GM21515 (cell line): ENCODE results near the gene CYB561A3.
"Not testable (repeated sequence)": the region's sequence is repeated elsewhere in the genome, so short reads cannot be mapped to it uniquely, and the experiment has no call there.

Experiments used
- ATAC-seq: cut with Tn5 transposase; IDR thresholded peaks from one replicate; pipeline ENCODE4 v1.9.1; 2021; ENCODE audit not compliant: unreplicated experiment

Gene CYB561A3, protein sequence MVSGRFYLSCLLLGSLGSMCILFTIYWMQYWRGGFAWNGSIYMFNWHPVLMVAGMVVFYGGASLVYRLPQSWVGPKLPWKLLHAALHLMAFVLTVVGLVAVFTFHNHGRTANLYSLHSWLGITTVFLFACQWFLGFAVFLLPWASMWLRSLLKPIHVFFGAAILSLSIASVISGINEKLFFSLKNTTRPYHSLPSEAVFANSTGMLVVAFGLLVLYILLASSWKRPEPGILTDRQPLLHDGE

DNA sequence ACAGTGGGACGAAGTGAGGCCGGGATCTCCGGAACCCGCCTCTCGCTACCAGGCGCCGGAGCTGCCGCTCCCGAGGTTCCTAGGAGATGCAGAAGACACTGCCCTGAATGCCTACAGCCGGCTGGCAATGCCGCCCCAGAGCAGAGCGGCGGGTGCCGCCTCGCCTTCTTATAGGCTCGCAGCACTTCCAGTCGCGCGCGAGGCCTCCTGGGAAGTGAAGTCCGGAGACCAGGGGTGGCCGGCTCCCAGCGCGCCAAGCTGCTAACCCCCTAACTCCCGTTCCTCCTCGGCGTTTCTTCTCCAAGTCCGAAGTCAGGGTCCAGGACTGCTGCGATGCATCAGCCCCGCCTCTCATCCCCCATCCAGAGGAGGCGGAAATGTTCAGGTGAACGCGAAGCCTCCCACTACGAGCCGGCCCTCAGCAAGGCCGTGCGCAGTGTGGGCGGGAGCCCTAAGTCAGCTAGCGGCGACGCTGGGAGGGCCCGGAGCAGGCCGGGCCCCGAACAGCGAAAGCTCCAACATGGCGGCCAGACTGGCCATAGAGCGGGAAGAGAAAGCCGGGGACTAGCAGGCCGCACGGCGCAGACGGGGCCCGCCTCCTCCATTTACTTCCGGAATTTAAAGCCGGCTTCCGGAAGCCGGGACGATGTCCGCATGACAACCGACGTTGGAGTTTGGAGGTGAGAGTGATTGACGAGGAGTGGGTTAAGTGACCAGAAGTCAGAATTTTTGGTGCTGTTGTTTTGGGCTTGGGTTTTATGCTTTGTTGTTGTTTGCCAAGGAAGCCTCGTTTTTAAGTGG lies at the start of gene CYB561A3, which contains the start of gene TMEM138:
TSS of gene CYB561A3 (minus strand) at position 142 of the 801 bp plus-strand sequence. CDS start 5,169 bp downstream, outside the sequence.
TSS of gene TMEM138 (plus strand) at position 634 of the 801 bp plus-strand sequence. CDS start 2,017 bp downstream, outside the sequence.
- ATAC-seq = peak; percentile 85

DNA sequence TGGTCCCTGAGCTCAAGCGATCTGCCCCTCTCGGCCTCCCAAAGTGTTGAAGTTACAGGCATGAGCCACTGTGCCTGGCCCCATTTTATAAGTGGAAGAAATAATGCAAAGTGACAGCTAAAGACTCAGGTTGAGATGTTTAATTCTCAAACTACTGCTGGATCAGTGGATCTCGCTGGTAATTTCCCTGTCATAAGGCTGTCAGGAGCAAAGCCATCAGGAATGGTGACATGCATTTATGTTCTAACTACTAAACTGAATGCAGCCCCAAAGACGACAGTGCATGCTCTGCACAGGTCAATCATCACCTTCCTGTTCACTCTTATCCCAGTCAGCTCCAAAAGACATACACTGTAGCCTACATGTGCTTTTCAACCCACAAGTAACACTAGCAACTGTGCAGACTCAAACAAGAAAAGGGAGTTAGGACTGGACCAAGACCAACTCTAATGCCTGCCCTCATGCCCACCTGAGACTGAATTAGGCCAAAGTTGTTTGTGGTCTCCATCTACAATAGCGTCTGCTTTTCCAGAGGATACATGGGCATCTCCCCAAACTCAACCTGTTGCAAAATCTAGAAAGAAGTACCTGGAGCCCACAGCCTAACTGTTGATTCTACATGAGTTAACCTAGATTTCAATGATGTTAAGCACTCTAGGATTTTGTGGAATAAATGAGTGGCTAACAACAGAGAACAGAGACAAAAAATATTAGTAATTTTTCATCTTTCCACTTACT lies 45.5 kb upstream of the CYB561A3 start:
- ATAC-seq = no peak

DNA sequence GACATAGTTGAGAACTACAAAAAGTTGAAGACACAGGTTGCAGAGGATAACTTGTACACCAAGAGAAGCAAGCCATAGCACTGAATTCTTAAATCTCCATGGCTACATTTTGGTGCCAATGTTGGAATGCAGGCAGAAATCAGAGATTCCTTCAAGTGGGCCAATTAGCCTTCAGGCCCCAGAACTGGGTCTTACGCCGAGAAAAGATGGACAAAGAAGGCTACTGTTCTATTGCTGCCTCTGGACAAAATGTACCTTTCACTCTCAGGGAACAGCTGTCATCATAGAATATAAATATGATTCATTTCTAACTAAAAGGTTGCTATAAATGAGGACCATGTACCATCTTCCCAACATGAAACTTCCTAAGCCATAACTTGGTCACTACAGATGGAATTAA lies 44.4 kb upstream of the CYB561A3 start:
- ATAC-seq = no peak

DNA sequence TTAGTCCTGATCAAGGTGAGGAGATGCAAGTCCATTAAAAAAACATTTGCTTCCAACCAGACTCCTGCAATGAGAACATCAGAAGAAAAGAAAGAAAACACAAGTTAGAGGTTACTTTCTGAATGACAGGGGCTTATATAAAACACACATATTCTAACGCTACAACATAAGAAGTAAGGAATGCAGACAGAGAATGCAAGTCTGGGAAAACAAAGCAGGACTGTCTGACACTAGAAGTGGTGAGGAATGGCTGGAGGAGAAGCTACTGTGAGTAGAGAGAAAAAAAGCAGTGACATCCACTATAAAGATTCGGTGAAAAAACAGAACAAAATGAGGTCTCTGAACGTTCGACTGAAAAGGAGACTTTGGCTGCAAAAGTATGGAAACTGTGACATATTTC lies 43.0 kb upstream of the CYB561A3 start:
- no peak for ATAC-seq

DNA sequence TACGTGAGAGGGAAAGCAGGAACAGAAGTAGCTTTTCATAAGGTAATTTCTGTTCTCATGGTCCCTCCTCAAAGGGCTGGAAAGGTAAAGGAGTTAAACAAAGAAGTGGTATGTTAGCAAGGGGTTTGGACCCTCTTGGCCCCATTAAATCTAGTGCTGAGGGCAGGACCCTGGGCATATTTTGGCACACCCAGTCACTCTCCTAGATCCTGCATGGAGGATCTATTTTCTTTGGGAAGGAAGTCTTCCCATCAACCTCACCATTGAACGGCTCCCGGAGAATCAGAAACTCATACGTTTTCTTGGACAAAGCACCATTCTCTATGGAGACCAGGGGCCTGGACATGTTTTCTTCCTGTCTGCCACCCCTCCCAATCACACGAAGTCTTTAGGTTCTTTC lies 42.4 kb upstream of the CYB561A3 start:
- ATAC-seq = no peak

DNA sequence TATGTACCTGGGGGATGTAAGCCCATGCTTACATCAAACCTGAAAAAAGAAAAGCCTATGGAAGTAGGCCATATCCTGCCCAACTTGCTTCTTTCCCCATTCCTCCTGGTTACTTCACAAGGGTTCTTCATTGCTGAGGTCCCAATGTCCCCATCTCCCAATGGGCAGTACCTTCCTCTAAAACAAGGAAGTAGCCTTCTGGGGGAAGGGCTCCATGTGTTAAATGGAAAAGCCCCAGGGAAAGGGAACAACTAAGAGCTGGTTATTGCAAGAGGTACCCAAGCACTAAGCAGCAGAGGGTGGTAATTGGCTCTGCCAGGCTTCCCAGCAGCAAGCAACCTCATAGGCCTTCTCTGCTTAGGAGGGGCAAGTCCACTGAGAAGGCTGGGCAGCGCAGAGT lies 42.0 kb upstream of the CYB561A3 start:
- ATAC-seq = no peak

DNA sequence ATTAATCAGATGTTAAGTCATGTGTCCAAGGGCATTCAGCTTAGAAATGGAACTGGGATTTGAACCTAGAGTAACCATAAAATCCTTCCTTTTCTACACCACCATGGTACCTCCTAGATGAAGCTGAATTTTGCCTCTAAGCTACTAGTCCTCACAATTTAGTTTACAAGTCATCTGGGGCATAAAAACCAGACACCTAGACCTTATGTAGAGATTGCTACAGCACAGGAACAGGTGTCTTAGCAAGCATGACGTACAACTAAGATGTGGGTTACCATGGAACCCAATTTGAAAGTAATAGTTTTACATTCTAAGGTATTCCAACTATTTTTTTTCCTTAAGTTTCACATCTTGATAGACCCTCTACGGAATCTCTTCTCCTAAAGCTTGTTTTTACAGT lies 39.9 kb upstream of the CYB561A3 start:
- no peak for ATAC-seq

DNA sequence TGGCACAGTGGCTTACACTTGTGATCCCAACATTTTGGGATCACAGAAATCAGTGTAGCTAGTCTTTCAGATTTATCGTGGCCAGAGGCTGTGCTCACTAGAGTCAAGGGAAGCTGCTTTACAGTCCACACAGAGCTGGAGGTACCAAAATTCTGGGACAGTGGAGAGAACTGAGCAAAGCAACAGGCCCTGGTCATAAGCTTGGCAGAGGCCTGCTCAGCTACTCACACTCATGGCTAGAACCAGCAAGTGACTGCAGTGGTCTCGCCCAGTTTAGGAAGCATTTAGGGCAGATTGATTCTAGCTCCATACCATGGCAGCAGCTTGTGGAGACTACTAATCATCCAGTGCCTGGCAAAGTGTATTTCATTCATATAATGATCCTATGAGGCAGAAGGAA lies 39.5 kb upstream of the CYB561A3 start:
- no peak for ATAC-seq

DNA sequence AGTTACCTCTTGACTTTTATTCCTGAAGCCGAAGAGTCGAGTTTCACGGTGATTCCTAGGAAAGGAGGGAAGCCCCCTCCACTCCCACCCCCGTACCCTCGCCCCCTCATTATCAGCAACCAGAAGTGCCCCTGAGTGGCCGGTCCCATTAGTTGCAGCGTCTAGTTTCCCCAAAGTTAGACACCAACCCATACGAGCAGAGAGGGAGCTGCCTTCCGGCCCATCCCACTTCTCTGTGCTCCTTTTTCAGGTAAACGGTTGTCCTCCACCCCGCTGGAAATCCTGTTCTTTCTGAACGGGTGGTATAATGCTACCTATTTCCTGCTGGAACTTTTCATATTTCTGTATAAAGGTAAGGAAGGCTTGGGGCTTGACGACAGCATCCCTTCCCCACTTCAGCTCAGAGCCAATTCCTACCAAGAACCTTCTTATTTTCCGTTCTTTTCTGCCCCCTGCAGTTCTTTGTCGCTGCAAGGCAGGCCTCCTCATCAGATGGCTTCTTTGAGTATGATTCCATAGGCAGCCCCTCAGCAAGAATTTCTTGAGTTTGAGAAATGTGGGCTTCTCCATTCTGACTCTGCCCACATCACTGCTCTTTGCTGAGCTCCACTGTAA lies 31.4 kb upstream of the CYB561A3 start:
- no peak for ATAC-seq

DNA sequence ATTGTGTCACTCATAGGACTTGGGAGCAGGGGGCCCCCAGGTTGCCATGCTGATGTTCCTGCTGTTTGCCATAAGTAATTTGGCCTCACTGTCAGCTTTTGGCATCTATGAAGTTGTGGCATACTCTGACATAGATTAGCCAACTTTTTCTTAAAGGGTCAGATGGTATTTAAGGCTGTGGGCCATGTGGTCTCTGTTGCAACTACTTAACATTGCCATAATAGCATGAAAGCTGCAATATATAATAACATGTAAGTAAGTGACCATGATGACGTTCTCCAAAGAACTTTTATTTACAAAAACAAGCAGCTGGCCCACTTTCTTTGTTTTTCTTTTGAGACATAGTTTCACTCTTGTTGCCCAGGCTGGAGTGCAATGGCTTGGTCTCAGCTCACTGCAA lies 28.5 kb upstream of the CYB561A3 start:
- no peak for ATAC-seq

DNA sequence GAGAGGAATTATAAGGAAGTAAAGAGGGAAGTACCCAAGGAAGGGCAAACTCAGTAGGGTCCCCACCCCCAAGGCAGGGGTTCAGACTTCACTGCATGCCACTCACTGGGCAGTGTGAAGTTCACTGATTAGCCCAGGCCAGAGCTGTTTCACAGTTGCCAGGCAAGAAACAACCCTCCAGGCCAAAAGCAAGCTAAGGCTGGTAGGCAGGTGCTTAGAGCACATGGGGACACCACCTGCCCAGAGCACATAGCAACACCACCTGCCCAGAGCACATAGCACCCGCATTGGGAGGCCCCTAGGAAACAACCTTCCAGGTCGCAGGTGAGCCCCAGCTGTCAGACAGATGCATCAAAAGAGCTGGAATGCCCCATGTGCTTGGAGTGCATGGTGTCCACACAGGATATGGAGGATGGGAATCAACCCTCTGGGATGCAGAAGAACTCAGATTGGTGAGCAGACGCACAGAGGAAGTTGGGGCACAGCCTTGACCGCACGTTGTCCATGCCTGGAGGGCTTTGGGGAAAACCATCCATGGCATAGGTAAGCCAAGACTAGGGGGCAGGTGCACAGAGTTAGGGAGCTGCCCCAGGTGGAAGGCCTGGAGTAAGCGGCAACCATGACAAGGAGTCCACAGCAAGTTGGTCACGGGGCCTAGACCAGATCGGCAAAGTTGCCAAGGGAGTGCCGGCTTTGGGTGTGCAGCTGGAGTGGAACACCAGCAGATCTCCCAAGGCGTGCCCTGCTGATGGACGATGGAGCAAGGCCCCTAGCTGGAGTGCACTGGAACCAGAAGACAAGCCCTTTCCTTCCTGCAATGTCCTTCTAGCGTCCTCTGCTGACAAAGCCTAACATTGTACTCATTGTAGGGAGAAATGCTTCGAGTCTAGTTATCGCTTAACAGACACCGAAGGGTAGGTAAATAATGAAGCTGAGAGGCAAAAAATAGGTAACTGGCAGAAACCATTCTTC lies 22.9 kb upstream of the CYB561A3 start:
- ATAC-seq = no peak

DNA sequence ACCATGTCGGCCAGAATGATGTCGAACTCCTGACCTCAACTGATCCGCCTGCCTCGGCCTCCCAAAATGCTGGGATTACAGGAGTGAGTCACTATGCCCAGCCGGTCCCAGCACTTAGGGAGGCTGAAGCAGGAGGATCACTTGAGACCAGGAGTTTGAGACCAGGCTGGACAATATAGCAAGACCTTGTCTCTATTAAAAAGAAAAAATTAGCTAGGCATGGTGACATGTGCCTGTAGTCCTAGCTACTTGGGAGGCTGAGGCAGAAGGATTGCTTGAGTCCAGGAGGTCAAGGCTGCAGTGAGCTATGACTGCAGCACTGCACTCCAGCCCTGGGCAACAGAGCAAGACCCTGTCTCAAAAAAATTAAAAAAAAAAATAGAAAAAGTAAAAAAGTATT lies 22.2 kb upstream of the CYB561A3 start:
- not testable (repeated sequence) for ATAC-seq

DNA sequence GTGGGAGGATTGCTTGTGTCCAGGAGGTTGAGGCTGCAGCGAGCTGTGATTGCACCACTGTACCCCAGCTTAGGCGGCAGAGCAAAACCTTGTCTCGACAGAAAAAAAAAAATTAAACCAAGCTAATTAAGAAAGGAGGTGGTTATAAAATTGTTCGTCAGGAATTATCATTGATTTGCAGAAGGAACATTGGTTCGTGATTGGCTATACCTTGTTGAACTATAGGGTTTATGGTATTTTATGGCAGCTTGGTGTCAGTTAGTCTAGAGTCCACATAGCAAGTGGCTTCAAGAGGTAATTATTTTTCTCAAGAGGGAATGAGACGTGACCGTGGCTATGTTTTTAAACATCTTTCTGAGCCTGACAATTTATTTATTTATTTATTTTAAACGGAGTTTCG lies 19.2 kb upstream of the CYB561A3 start:
- ATAC-seq = no peak

DNA sequence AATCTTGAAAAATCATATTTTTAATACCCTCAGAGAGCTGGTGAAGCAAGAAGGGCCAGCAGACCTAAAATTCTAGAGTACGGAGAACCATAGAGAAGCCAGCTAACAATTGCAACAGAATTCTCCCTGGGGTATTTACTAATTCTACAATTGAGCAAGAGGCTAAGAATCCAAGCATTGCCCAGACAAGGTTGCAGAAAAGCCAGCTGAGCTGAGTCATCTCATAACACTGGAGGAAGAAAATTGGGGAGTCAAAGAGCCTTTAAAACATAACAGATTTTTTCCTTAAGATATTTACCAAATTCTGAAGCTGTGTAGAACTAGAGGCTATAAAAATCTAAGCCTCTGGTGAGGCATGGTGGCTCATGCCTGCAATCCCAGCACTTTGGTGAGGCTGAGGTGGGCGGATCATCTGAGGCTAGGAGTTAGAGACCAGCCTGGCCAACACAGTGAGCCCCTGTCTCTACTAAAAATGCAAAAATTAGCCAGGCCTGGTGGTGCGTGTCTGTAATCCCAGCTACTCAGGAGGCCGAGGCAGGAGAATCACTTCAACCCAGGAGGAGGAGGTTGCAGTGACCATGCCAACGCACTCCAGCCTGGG lies 17.1 kb upstream of the CYB561A3 start:
- ATAC-seq = no peak

DNA sequence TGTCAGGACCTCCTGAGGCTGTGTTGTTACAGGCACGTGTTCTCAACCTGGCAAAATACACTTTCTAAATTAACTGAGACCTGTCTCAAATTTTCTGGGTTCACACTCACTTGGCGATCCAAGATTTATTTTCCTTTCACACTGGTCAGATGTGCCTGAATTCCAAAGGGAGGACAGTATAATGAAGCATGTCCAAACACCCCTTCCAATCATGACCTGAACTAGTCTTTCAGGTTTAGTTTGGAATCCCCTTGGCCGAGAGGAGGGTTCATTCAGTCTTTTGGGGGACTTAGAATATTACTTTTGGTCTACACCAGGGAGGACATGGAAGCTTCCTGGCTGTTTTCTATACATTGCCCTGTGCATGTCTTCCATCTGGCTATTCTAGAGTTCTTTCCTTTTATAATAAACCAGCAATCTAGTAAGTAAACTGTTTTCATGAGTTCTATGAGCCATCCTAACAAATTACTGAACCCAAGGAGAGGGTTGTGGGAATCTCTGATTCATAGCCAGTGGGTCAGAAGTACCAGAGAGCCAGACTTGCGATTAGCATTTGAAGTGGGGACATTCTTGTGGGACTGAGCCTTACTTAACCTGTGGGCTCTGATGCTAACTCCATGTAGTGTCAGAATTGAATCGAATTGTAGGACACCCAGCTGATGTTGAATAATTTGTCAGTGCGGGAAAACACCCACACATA lies 15.9 kb upstream of the CYB561A3 start:
- no peak for ATAC-seq

DNA sequence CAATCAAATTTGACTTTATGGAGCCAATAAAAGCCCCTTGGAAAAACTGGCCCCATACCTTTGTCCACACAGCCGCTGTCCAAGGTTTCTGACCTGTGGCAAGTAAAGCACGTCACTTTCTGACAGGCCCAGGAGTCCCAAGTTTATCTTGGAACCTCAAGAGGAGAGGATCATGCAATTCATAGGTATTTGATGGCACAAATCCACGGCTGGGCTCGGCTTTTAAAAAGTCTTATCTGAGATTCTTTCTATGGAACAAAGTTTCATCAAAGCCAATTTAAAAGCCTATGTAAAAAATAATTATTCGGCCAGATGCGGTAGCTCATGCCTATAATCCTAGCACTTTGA lies 14.1 kb upstream of the CYB561A3 start:
- ATAC-seq = no peak

DNA sequence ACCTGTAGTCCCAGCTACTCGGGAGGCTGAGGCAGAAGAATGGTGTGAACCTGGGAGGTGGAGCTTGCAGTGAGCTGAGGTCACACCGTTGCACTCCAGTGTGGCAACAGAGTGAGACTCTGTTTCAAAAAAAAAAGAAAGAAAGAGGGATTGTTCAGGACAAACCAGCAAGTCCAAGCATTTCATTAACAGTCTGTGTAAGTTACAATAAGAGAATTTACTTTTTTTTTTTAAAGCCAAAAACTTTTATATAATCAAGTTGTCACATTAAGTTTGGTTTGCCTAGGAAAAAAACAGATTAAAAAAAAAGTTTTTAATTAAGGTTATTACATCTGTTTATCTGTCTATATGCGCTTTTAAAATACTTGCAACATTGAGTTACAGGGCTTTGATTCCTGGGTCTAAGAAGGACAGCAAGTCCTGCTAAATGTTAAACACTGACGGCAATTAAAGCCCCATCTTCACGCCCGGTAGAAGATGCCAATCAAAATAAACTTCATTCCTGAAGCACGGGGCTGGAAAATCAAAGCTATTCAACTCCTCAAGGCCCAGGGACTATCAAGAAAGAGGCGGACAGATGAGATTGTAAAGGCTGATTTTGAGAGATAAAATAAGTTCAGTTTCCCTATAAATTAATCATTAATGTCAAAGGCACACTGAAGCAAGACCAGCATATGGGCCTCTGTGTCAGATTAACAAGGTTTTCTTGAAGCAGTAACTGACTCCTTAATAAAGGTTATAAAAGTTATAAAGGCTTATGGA lies 11.2 kb upstream of the CYB561A3 start:
- ATAC-seq = no peak

DNA sequence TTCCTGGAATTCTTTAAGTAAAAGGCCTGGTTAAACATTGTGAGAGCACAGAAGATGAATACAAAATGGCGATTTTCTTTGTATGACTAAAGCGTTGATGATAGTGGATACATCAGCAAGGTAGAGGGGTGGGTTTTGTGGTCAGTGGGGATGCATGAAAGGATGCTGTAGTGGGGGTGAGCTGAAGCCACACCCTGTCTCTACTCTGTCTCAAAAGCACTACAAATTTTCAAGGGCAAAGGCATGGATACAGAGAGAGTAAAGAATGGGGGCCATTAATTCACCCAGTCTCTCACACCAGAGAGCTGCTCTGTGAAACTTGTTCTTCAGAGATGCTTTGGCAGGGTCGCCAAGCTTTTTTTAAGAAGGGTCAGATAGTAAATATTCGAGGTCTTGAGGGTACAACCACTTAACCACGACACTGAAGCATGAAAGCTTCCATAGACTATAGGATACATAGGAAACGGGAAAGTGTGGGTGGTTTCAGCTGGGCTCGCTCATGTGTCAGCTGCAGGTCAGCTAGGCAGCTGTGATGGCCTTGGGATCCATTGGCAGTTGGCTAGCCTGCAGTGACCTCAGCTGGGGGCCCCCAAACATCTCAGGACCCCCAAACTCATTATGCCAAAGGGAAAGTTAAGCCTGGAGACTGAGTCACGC lies 8.8 kb upstream of the CYB561A3 start:
- no peak for ATAC-seq
